ENCODE measurements around the gene ATP10A. TPM values are rescaled to one million over a fixed set of nuclear protein-coding genes. Genes with fewer than 3 reads are reported as not detected.
A peak's percentile ranks its signal among the peaks of the same experiment; 100 is the strongest.

The ATP10A gene
- total RNA-seq, 2 experiments from 2014 or later, result 0.06 TPM; not detected in 1

GRCh38 chr15:25849157-25849921, 13.8 kb downstream of the ATP10A start:
- BruUV-seq (replicated peaks), result no TSS peak
- no peaks in the 10 kb centered on the region for H3K9me2 ChIP-seq (ENCODE audit: insufficient read depth, low read length)
- DNase-seq (ENCODE audit: low spot score), result no peak
- peak overlapping the region; percentile 57; the same call in 1 of the 2 replicates for H3K4me2 ChIP-seq (ENCODE audit: low read length)
- peaks cover 92% of the 10 kb centered on the region for H3K4me1 ChIP-seq (ENCODE audit: insufficient read depth, low read length, poor library complexity, severe bottlenecking)
- ChIA-PET CTCF (ENCODE audit: unreplicated experiment) (no interaction called here), POLR2A (no interaction called here)
- intact Hi-C loops (cut with micrococcal nuclease; ENCODE audit: unreplicated experiment), result no loop called here
- no peaks in the 10 kb centered on the region for H4K20me1 ChIP-seq (ENCODE audit: insufficient read depth, low read length)
- H3K27ac ChIP-seq (ENCODE audit: low read depth, low read length, poor library complexity, severe bottlenecking), result no peak overlapping the region
- H3K36me3 ChIP-seq (ENCODE audit: insufficient read depth, low read length), result no peaks in the 10 kb centered on the region
- H3K4me3 ChIP-seq (ENCODE audit: low read depth, low read length, poor library complexity, severe bottlenecking), result no peak overlapping the region
- H2AFZ ChIP-seq (ENCODE audit: low read length), result peak overlapping the region; percentile 88; the same call in 1 of the 2 replicates
- no peak for TF ChIP-seq EZH2phosphoT487 (IDR thresholded peaks at IDR 0.05; ENCODE audit: borderline replicate concordance, low read depth, low read length)
- no peak for TF ChIP-seq CTCF (conservative IDR thresholded peaks at IDR 0.05; ENCODE audit: low read length)
- no peaks in the 10 kb centered on the region for H3K9me3 ChIP-seq (ENCODE audit: low read length)
- H3K79me2 ChIP-seq (ENCODE audit: insufficient read depth, low read depth, low read length), result no peaks in the 10 kb centered on the region

- Histone ChIP-seq H4K20me1 (ENCODE audit: insufficient read depth, low read length) (no peaks in the 10 kb centered on the region), H3K27ac (ENCODE audit: low read depth, low read length, poor library complexity, severe bottlenecking) (no peak overlapping the region), H3K9me2 (ENCODE audit: insufficient read depth, low read length) (no peaks in the 10 kb centered on the region), H3K4me2 (ENCODE audit: low read length) (0 out of 2 replicates have a peak overlapping the region, but pooled peaks have one; percentile 57), H3K9me3 (ENCODE audit: low read length) (no peaks in the 10 kb centered on the region), H3K4me3 (ENCODE audit: low read depth, low read length, poor library complexity, severe bottlenecking) (no peak overlapping the region), H2AFZ (ENCODE audit: low read length) (peak overlapping the region; percentile 88; the same call in 1 of the 2 replicates), H3K79me2 (ENCODE audit: insufficient read depth, low read depth, low read length) (no peaks in the 10 kb centered on the region), H3K36me3 (ENCODE audit: insufficient read depth, low read length) (no peaks in the 10 kb centered on the region), H3K4me1 (ENCODE audit: insufficient read depth, low read length, poor library complexity, severe bottlenecking) (peaks cover 96% of the 10 kb centered on the region)
- intact Hi-C loops (cut with micrococcal nuclease; ENCODE audit: unreplicated experiment), result no loop called here
- no TSS peak for BruUV-seq (replicated peaks)
- no peak for TF ChIP-seq EZH2phosphoT487 (IDR thresholded peaks at IDR 0.05; ENCODE audit: borderline replicate concordance, low read depth, low read length)
- no peak for TF ChIP-seq CTCF (conservative IDR thresholded peaks at IDR 0.05; ENCODE audit: low read length)
- ChIA-PET POLR2A (interaction anchor here (1.1 kb wide), 1 partner anchor 60 kb away, joined by 3 read pairs; no protein-coding TSS in a partner anchor), CTCF (ENCODE audit: unreplicated experiment) (no interaction called here)
- no peak for DNase-seq (ENCODE audit: low spot score)
These were observed 14.4 kb downstream of the ATP10A start for GRCh38 chr15:25848784-25849156.

DNA sequence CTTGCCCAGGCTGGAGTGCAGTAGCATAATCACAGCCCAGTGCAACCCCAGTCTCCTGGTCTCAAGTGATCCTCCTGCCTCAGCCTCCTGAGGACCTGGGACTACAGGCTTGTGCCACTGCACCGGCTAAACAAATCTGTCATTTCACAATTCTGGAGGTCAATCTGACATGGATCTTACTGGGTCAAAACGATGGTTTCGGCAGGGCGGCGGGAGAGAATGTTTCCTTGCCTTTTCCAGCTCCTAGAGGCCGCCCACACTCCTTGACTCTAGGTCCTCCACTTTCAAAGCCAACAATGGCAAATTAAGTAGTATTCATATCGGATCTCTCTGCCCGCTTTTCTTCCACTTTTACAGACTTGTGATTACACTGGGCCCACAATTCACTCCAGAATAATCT, 14.8 kb downstream of the ATP10A start:
- Histone ChIP-seq H3K79me2 (ENCODE audit: insufficient read depth, low read depth, low read length) (no peaks in the 10 kb centered on the region), H3K4me1 (ENCODE audit: insufficient read depth, low read length, poor library complexity, severe bottlenecking) (peaks cover 91% of the 10 kb centered on the region), H3K27ac (ENCODE audit: low read depth, low read length, poor library complexity, severe bottlenecking) (no peak overlapping the region), H3K4me3 (ENCODE audit: low read depth, low read length, poor library complexity, severe bottlenecking) (no peak overlapping the region), H3K4me2 (ENCODE audit: low read length) (peak overlapping the region; percentile 75; the same call in 1 of the 2 replicates), H4K20me1 (ENCODE audit: insufficient read depth, low read length) (no peaks in the 10 kb centered on the region), H2AFZ (ENCODE audit: low read length) (0 out of 2 replicates have a peak overlapping the region, but pooled peaks have one; percentile 38), H3K36me3 (ENCODE audit: insufficient read depth, low read length) (no peaks in the 10 kb centered on the region), H3K9me2 (ENCODE audit: insufficient read depth, low read length) (no peaks in the 10 kb centered on the region), H3K9me3 (ENCODE audit: low read length) (no peaks in the 10 kb centered on the region)
- TF ChIP-seq CTCF (conservative IDR thresholded peaks at IDR 0.05; ENCODE audit: low read length) (no peak), EZH2phosphoT487 (IDR thresholded peaks at IDR 0.05; ENCODE audit: borderline replicate concordance, low read depth, low read length) (no peak)
- POLR2A ChIA-PET, result interaction anchor here (1.1 to 1.5 kb wide), 3 partner anchors 9 to 91 kb away, joined by 3 to 6 read pairs (median 3); no protein-coding TSS in a partner anchor
- no peak for DNase-seq (ENCODE audit: low spot score)
- CTCF ChIA-PET (ENCODE audit: unreplicated experiment), result no interaction called here
- intact Hi-C loops (cut with micrococcal nuclease; ENCODE audit: unreplicated experiment), result no loop called here
- no TSS peak for BruUV-seq (replicated peaks)
